HG03045 (cell line): ENCODE measurements around the gene PYGL.
A peak's percentile ranks its signal among the peaks of the same experiment; 100 is the strongest.
"Not testable (repeated sequence)": the region's sequence is repeated elsewhere in the genome, so short reads cannot be mapped to it uniquely, and the experiment has no call there.

Source experiments
- ATAC-seq: cut with Tn5 transposase; IDR thresholded peaks from one replicate; pipeline ENCODE4 v1.9.1; 2021; ENCODE audit warnings: mild to moderate bottlenecking, moderate library complexity; ENCODE audit not compliant: unreplicated experiment

Gene PYGL

DNA sequence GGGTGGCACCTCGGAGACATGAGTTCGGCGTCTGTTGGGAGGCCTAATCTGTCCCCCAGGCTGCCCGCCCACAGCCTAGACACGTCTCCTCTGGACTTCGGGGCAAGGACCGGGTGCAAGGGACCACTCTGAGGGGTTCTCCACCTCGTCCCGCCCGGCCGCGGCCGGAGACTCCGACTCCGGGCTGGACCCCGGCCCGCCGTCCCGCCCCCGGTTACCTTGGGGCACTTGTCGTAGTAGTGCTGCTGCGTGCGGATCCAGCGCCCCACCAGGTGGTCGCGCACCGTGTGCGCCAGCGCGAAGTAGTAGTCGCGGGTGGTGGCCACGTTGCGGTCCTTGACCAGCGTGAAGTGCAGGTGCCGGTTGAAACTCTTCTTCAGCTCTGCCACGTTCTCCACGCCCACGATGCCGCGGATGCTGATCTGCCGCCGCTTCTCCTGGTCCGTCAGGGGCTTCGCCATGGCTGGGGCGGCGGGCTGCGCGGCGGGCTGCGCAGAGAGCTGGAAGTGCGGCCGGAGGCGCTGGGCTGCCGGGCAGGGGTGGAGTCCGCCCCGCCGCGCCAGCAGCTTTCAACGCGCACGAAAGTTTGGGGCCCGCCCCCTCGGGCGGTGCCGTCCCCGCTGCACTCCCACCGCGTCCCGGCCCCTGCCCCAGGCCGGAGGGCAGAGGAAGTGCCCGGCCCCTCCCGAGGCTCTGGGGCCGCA is at the start of gene PYGL:
Gene PYGL (minus strand): TSS at position 541 of the 704 bp plus-strand sequence. CDS start 80 bp downstream, at position 461.
- peak; percentile 67 for ATAC-seq

DNA sequence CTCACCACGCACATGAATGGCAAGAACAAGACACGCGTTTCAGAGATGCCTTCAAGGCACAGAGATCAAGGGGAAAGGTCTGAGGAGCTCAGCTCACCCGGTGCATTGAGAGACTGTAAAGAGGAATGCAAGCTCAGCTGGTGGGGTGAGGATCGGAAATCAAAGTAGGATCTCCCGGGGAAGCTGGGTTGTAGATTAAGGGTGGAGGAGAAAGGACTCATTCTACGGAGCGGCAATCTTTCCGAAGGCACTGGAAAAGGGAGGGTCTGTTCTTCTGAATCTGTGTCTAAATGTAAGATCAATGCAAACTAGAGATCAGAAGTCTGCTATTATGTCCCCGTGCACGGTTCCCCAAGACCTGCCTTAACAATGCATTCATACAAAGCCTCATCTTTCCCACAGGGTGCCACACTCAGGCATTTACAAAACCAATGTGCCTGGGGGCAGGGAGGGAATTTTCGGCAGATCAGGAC is 41.6 kb upstream of the PYGL start:
- no peak for ATAC-seq

DNA sequence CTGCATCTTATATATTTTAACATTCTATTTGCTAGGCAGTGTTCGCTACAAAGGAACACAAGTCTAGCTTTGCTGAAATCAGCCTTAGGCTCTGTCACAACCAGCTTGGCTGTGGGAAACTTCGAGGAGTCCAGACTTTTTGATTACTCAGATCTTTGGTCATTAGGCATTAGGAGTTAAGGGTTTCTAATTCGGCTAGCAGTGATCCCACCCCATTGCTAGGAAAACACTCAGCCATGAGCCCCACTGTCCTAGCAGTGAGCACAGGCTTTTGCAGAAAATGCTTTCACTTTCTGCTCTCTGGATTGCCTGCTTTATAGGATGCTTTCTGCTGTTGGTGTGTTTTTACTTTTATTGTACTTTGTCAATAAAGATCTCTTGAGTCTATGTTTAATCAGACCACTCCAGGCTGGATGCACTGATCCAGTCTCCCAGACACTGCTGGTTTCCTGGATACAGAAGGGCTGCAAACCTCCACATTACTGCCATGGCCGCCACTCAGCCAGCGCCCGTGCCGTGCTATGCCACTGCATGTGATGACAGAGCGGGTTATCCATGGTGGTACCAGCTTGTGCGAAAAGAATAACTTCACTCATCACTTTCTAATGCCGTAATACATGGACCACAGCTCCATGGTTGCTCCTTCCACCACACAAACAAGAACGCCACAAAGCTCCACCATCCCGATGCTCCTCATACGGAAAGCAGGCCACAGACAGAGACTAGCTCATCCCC is 41.0 kb upstream of the PYGL start:
- no peak for ATAC-seq

DNA sequence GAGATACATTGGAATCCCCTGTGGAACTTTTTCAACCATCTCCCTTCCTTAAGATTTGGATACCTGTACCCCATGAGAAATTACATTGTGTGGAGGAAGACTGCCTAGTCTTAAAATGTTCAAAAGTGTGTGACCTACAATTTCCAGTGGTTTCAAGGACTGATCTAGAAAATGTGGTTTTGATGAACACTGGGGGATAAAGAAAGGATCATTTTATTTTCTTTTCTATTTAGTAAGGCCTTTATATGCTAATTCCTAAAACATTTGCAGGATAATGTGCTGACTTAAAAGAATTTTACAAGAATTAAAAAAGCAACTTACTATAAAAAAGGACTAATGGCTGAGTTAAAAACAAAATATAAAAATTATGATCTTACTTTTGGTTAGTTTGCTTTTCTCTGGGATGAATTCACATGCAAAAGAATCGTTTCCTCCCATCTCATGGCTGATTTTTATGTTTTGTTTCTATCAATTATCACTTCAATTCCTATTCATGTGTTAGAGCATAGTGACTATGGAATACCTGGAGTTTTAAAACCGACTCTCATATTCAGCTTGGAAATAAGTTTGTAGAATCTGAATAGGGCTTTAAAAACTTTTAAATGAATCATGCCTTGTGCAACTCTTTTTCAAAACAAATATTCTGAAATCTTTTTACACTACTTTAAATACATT is 39.9 kb upstream of the PYGL start:
- ATAC-seq, result no peak

DNA sequence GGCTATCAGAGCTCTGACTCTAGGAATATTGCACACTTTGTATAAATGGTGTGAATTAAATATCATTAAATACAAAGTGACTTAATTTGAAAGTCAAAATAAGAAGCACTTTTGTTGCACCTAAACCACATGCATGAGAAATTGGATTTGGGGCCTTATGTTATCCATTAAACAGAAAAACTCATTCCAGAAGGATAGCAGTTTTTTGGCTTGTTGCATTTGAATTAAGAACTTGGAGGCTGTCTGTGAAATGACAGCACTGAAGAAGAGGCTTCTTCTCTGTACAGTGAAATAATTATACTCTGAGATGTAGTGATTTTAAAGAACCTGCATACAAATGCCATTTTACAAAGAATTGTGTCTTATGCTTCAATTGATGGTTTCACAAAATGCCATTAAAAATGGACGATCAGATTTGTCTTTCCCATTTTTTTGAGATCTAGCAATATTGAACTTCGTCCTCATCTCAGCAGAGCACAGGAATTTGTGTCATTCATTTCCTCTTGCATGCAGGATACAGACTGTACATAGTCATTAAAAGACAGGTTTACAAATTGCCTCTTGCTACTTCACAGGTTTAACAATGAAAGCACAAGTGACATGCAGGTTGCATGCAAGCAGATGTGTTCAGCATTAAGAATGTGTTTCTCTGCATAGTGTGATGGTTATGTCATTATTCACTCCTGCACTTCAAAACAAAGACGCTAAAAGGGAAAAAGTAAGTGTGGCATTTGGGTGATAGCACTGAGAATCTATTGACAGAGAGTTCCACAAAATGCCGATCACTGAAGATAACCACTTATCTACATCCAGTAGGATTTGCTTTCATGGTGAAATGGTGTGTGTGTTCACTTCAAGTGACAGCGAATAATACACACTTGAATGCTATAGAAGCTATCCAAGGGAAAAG is 35.9 kb upstream of the PYGL start:
- no peak for ATAC-seq

DNA sequence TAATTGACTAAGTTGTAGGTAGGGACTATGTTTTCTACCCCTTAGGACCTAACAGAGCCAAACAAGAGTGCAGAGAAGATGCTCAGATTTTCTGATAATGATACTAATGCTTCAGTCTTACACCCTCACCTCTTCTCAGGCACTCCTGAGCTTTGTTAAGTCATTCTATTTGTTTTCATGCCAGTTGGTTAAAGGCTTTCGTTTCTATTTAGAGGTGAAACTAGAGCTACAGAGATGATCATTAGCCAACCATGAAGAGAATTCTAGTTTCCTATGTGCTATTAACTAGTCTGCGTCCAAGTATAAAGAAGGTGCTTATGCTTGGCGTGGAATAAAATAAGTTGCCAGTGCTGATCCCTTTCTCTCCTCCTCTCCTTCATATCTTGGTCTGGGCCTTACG is 34.6 kb upstream of the PYGL start:
- ATAC-seq, result no peak

DNA sequence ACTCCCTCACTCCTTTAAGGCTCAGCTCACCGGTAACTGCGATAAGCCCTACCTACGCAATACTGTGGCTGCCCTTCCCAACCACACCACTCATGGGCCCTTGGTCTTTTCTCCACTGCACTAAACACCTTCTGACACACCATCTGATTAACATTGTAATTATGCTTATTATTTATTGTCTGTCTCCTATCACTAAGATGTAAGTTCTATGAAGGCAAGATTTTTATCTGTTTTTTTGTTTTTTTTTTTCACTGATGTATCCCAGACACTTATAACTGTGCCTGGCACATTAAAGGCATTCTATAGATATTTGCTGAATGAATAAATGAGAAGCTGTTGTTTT is 34.2 kb upstream of the PYGL start:
- no peak for ATAC-seq

DNA sequence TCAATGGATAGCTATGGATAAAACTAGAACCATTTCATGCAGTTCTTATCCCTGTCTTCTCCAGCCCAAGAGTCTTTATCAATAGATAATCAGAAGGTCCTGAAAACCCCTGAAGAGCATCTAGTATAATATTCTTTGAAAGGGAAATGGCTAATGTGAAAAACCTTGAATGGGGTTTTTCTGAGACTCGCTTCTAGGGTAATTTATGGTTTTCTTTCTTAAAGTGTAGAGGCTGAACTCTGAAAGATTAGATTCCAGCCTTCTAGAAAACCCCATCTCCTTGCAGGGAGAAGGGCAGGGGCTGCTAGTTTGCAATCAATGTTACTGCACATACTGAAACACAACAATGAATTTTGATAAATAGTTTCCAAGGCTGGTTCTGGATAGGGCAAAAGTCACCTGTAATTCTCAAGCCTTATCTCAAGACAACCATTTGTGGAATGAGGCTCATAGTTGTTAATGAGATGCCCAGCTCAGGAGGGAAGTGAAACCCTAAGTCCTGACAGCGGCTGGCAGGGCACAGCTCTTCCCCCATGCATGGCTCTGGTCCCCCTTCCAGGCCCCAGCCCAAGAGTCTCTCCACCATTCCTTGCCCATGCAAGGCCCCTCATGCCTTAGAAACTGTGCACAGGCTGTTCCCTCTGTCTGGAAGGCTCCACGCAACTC is 33.7 kb upstream of the PYGL start:
- ATAC-seq, result no peak

DNA sequence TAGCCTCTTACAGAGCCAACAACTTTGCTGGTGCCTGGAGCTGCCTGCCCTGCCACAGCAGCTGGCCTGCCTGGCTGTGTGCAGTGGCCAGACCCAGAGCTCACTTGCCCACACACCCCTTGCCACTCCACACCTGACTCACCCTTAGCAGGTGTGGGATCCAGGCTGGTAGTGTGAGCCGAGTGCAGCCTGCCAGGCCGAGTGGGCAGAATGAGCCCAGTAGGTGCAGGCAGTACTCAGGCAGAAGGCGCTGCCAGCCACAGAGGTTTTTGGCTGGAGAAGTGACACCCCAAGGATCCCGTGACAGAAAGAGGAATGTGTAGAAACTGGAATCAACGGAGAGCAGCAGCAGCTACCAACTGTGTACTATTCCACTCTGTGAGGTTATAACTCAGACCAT is 29.8 kb upstream of the PYGL start:
- ATAC-seq, result no peak

DNA sequence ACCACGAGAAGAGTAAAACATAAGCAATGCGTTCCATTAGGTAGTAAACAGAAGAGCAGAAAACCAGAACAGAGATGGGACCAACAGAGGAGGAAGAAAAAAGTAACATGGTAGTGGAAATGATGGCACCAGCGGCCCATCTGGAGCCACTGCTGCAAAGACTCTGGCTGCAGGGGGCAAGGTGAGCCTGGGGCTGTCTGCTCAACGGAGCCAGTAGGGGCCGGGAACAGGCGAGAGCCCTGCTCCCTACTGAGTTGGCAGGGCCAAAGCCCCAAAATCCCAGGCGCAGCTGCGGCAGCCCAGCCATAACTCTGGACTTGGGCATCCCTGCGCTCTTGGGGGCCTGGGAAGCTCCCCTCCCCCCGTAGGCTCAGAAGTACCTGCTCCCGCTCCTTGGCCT is 28.5 kb upstream of the PYGL start:
- ATAC-seq, result no peak

DNA sequence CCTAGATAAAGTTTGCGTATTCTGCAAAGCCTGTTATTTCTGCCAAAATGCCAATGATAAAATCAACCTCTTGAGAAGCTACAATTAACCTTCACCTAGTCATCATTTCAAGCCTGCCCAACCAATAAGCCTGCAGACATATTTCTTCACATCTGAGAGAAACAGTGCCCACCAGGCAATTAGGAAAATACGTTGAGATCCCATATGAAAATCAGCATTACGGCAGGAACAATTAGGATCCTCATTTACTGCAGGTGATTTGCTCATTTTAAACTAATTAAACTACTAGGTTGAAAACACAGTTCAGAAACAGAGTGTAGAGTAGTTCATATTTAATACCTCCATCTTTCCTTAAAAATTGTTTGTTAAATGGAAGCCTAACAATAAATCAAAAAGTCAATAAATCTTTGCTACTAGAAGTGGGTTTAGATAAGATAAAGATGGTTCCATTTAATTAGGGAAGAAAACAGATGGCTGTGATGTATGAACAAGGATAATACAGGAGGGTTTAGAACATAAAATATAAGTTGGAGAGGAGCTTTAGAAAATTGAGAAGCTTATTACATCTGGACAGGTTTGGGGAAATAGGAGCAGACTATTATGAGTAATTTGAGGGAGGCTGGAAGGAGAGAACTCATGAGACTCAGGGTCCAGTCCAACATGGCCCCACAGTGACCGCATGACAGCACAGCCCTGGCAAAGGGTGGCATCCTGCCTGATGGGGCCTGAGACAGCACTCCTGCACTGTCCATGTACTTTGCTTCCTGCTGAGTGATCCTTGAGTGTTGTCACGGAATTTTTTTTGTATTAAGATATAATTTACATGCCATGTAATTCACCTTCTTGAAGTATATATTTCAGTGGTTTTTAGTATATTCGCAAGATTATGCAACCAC is 26.9 kb upstream of the PYGL start:
- no peak for ATAC-seq

DNA sequence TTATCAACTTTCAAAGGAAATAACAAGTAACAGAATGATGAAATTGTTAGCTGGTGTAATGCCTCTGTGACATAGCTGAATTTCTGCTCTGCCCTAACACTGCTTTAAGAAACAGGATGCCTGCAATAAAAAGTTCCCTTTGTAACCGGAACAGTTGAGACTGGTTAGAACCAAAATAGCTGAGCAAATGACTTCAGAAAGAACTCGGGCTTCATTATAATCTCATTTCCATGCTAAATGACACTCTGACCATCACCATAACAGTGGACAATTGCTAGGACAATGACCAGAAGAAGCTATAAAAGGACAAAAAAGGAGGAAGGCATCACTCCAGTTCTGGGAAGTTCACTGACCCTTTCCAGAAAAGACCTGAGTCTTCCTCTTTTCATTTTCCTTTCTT is 23.5 kb upstream of the PYGL start:
- no peak for ATAC-seq

DNA sequence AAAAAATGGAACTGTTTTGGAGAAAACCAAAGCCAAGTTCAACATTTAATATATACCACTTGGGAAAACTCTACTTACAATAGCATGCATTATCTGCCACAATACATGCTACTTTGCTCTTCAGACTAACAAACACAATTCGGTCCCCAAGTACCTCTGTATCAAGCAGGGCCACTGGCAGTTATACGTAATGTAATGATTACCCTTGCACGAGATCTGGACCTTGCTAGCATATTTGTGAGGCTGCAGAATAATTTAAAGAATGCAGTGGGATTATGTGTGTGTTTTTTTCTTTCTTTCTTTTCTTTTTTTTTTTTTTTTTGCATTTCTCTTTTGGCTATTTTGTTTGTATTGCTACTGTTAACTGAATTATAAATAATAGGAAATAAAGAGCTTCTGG is 22.8 kb upstream of the PYGL start:
- ATAC-seq, result no peak

DNA sequence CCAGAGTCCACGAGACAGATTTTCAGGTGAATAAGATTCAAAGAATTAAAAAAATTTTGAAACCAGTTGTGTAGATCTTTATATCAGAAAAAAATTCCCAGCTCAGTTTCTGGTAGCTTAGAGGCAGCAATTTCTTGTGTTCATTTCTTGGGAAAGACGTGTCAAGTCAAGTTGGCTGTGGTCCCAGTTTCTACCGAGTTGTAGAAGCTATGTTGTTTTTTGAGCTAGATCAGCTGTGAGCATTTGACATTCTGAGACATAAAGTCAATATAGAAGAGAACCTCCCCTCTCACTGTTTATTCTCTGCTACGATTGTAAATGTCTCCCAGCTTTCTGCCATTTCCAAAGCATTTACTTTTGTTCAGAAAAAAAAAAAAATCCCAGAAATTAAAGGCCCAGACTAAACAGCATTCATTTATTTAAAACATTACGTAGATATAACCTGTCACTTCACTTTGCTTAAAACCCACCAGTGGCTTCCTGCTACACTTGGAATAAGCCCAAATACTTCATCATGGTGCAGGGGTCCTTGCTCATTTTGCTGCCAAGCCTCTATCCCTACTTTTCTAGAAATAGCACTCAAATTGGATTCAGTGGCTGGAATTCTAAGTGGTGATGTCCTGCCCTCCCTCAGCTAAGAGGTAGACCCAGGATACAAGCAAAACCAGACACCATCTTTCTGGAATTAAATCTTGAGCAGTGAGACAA is 20.6 kb upstream of the PYGL start:
- no peak for ATAC-seq

DNA sequence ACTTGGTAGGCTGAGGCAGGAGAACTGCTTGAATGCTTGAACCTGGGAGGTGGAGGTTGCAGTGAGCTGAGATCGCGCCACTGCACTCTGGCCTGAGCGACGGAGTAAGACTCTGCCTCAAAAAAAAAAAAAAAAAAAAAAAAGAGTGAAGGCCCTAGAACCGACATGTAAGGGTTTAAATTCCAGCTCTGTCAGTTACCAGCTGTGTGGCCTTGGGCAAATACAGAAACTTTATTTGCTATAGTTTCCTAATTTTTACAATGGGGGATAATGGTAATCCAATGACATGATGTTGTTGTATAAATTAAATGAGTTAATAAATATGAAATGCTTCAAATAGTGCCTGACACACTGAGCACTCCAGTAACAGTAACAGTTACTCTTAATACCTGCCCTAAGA is 19.6 kb upstream of the PYGL start:
- no peak for ATAC-seq

DNA sequence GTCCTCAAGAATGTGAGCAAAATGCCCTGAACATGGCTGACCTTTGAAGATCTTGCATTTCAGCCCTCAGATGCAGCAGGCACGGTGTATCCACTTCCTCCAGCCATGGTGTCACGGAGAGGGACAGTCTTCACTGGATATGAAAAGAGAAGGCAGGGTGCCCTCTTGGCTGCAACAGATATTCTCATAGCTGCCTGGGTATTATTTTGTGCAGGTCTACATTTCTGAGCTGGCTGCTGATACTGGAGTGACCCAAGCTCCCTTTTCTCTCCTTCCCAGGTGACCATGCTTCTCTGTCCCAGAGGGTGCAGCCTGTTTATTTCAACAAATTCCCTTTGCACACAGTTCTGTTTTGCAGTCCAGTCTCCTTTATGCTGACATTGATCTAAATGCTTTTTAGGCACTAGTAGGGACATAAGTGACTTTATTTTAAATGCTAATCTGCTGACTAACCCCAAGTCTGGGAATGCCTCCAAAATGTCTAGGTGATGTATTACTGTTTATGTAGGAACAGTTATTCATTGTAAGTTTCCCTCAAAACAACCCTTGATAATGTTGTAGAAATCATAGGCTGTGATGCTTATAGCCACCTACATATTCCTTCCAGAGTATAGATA is 17.4 kb upstream of the PYGL start:
- ATAC-seq, result no peak

DNA sequence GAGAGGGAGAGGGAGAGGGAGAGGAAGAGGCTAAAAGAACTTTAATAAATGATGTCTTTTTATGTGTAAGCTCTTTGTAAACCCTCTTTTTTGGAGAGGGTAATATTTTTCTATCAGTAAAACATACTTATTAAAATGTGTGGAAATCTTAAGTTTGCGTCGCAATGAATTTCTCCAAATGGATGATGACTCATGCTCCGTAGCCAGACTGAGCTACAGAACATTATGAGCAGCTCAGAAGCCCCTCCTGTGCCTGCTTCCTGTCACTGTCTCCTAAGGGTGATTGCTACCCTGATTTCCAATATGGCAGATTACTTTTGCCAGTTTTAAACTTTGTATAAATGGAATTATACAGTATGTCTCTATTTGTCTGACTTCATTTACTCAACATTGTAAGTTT is 13.0 kb upstream of the PYGL start:
- ATAC-seq, result no peak

DNA sequence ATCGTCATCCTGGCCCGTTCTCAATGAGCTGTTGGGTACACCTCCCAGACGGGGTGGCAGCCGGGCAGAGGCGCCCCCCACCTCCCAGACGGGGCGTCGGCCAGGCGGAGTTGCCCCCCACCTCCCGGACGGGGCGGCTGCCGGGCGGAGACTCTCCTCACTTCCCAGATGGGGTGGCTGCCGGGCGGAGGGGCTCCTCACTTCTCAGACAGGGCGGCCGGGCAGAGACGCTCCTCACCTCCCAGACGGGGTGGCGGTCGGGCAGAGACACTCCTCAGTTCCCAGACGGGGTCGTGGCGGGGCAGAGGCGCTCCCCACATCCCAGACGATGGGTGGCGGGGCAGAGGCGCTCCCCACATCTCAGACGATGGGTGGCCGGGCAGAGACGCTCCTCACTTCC is 12.1 kb upstream of the PYGL start:
- ATAC-seq, result not testable (repeated sequence)
